Neural cell (in vitro differentiated cells): Measurements from ENCODE around the gene TXNDC15. TPM values are rescaled to one million over a fixed set of nuclear protein-coding genes. Genes with fewer than 3 reads are reported as not detected.

ENCODE experiments used
- H2AFZ ChIP-seq: fragments of 200-600, 300-800 bp; sonication (generic), shearing (Covaris generic); 2 replicates; pipeline ENCODE4 v1.6.0; 2014; ENCODE audit warnings: low read depth, mild to moderate bottlenecking, antibody characterized with exemption, low read length, moderate library complexity
- H3F3A ChIP-seq: fragments of 200-600 bp; shearing (Covaris generic); 2 replicates; pipeline ENCODE4 v1.6.1; 2016; ENCODE audit warnings: mild to moderate bottlenecking, moderate library complexity, mixed read lengths, antibody characterized with exemption, low read length; ENCODE audit not compliant: insufficient read depth, poor library complexity, severe bottlenecking
- H3K27ac ChIP-seq: fragments of 200-600, 300-800 bp; sonication (generic), shearing (Covaris generic); 2 replicates; pipeline ENCODE4 v1.5.1; 2014; ENCODE audit warnings: mild to moderate bottlenecking, low read length, moderate library complexity
- H3K27me3 ChIP-seq: fragments of 300-800, 200-600 bp; sonication (generic), shearing (Covaris generic); 2 replicates; pipeline ENCODE4 v1.6.0; 2014; ENCODE audit warnings: mild to moderate bottlenecking, low read depth, low read length, moderate library complexity; ENCODE audit not compliant: insufficient read depth
- H3K36me3 ChIP-seq: fragments of 300-800, 200-600 bp; sonication (generic), shearing (Covaris generic); 2 replicates; pipeline ENCODE4 v1.5.1; 2014; ENCODE audit warnings: mild to moderate bottlenecking, antibody characterized with exemption, low read length, moderate library complexity; ENCODE audit not compliant: insufficient read depth
- H3K4me2 ChIP-seq: fragments of 300-800, 200-600 bp; sonication (generic), shearing (Covaris generic); 2 replicates; pipeline ENCODE4 v1.6.0; 2014; ENCODE audit warnings: mild to moderate bottlenecking, low read length
- H3K4me3 ChIP-seq: fragments of 300-800, 200-600 bp; sonication (generic), shearing (Covaris generic); 2 replicates; pipeline ENCODE4 v1.5.1; 2014; ENCODE audit warnings: mild to moderate bottlenecking, low read length, moderate library complexity
- H3K79me2 ChIP-seq: fragments of 200-600 bp; shearing (Covaris generic); replicated peaks from 2 replicates; pipeline ENCODE4 v1.6.0; 2014; ENCODE audit warnings: mild to moderate bottlenecking, low read length, moderate library complexity; ENCODE audit not compliant: insufficient read depth
- H3K9ac ChIP-seq: fragments of 300-800, 200-600 bp; sonication (generic), shearing (Covaris generic); 2 replicates; pipeline ENCODE4 v1.6.1; 2016; ENCODE audit warnings: mild to moderate bottlenecking, low read length, mixed read lengths
- H3K9me2 ChIP-seq: fragments of 200-600 bp; shearing (Covaris generic); 2 replicates; pipeline ENCODE4 v1.6.1; 2016; ENCODE audit warnings: mild to moderate bottlenecking, low read length, mixed read lengths; ENCODE audit not compliant: insufficient read depth
- H3K9me3 ChIP-seq: fragments of 200-600, 300-800 bp; sonication (generic), shearing (Covaris generic); 2 replicates; pipeline ENCODE4 v1.6.1; 2016; ENCODE audit warnings: mild to moderate bottlenecking, mixed run types, low read length, moderate library complexity, mixed read lengths
- H4K20me1 ChIP-seq: fragments of 200-600 bp; shearing (Covaris generic); 2 replicates; pipeline ENCODE4 v1.6.1; 2016; ENCODE audit warnings: mild to moderate bottlenecking, mixed run types; ENCODE audit not compliant: insufficient read depth
- EP300 ChIP-seq: fragments of 450-650 bp; conservative IDR thresholded peaks from 2 replicates; pipeline ENCODE4 v1.6.1; 2014; ENCODE audit warnings: antibody characterized with exemption, mild to moderate bottlenecking, moderate library complexity; ENCODE audit not compliant: poor library complexity, severe bottlenecking
- EZH2 ChIP-seq: fragments of 200-600, 300-800 bp; shearing (Covaris generic), sonication (generic); IDR thresholded peaks from 2 replicates; pipeline ENCODE4 v1.6.1; 2014; ENCODE audit warnings: antibody characterized with exemption, low read length, borderline replicate concordance, mild to moderate bottlenecking; ENCODE audit not compliant: insufficient read depth, poor library complexity, severe bottlenecking
- MXI1 ChIP-seq: fragments of 450-650 bp; conservative IDR thresholded peaks from 2 replicates; pipeline ENCODE4 v1.6.1; 2014; ENCODE audit warnings: antibody characterized with exemption, mild to moderate bottlenecking; ENCODE audit not compliant: poor library complexity, severe bottlenecking
- POLR2AphosphoS5 ChIP-seq: IDR thresholded peaks from 2 replicates; pipeline ENCODE4 v1.6.1; 2012
- RAD21 ChIP-seq: fragments of 450-650 bp; conservative IDR thresholded peaks from 2 replicates; pipeline ENCODE4 v1.6.1; 2014; ENCODE audit warnings: antibody characterized with exemption, mild to moderate bottlenecking, moderate library complexity
- SMC3 ChIP-seq: fragments of 450-650 bp; conservative IDR thresholded peaks from 2 replicates; pipeline ENCODE4 v1.6.1; 2014; ENCODE audit warnings: antibody characterized with exemption, mild to moderate bottlenecking, moderate library complexity; ENCODE audit not compliant: poor library complexity
- TAF1 ChIP-seq: IDR thresholded peaks from 2 replicates; pipeline ENCODE4 v1.6.1; 2012; ENCODE audit warnings: low read depth
- polyA plus RNA-seq: library from polyadenylated mRNA; depleted of rRNA; stranded (reverse); fragments of >200 nt; gene quantifications from 2 replicates; pipeline ENCODE4 v1.2.3, GENCODE V29; 2014
- TF ChIP-seq, protein P1 (sequence below): fragments of 450-650 bp; IDR thresholded peaks from 2 replicates; pipeline ENCODE4 v1.5.1; 2014; ENCODE audit warnings: antibody characterized with exemption, mild to moderate bottlenecking, moderate library complexity; ENCODE audit not compliant: poor library complexity, severe bottlenecking
- TF ChIP-seq, protein P2 (sequence below): IDR thresholded peaks from 2 replicates; pipeline ENCODE4 v1.6.1; 2012; ENCODE audit warnings: borderline replicate concordance

TXNDC15 gene
- polyA plus RNA-seq, 1 donor from 2014 or later: 127 TPM

DNA sequence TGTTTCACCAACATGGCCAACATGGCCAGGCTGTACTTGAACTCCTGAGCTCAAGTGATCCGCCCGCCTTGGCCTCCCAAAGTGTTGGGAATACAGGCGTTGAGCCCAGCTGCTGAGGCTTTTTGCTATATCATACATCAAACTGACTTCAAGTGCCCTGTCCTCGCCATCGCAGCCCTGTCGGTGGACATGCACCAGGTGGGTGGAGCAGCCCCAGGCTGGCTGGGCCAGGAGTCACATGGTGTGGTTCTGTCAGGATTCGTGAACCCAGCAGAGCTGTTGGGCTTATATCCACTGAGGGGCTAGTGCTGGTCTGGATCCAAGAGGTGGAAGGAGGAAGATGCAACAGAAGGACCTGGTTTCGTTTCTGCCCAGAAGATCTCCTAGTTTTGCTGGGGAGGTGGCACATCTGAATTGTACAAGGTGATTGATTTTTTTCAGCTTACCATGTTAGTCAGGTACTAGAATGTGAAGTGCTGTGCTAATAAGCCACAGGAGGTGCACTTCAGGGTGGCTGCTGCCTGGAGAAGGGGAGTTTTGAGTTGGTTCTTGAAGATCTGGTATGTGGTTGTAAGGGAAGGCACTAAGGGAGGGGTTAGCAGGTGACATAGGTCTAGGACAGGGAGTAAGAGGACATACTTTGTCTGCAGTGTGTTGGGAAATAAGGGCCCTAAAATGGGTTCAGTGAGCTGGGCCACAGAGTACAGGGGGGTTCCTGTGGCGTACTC, 46.8 kb downstream of the TXNDC15 start:
- Histone ChIP-seq H2AFZ (no peak overlapping the region), H3K79me2 (no peaks in the 10 kb centered on the region), H3K9ac (no peak overlapping the region), H4K20me1 (no peaks in the 10 kb centered on the region), H3K9me3 (no peaks in the 10 kb centered on the region), H3F3A (no peaks in the 10 kb centered on the region), H3K9me2 (no peaks in the 10 kb centered on the region), H3K36me3 (no peaks in the 10 kb centered on the region), H3K4me2 (no peak overlapping the region), H3K27ac (no peak overlapping the region), H3K4me3 (no peak overlapping the region), H3K27me3 (no peaks in the 10 kb centered on the region)
- TF ChIP-seq RAD21 (no peak), EP300 (no peak), EZH2 (no peak), MXI1 (no peak), SMC3 (no peak), POLR2AphosphoS5 (no peak), TAF1 (no peak)
- TF ChIP-seq, protein P1, sequence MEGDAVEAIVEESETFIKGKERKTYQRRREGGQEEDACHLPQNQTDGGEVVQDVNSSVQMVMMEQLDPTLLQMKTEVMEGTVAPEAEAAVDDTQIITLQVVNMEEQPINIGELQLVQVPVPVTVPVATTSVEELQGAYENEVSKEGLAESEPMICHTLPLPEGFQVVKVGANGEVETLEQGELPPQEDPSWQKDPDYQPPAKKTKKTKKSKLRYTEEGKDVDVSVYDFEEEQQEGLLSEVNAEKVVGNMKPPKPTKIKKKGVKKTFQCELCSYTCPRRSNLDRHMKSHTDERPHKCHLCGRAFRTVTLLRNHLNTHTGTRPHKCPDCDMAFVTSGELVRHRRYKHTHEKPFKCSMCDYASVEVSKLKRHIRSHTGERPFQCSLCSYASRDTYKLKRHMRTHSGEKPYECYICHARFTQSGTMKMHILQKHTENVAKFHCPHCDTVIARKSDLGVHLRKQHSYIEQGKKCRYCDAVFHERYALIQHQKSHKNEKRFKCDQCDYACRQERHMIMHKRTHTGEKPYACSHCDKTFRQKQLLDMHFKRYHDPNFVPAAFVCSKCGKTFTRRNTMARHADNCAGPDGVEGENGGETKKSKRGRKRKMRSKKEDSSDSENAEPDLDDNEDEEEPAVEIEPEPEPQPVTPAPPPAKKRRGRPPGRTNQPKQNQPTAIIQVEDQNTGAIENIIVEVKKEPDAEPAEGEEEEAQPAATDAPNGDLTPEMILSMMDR: no peak
- TF ChIP-seq, protein P2, sequence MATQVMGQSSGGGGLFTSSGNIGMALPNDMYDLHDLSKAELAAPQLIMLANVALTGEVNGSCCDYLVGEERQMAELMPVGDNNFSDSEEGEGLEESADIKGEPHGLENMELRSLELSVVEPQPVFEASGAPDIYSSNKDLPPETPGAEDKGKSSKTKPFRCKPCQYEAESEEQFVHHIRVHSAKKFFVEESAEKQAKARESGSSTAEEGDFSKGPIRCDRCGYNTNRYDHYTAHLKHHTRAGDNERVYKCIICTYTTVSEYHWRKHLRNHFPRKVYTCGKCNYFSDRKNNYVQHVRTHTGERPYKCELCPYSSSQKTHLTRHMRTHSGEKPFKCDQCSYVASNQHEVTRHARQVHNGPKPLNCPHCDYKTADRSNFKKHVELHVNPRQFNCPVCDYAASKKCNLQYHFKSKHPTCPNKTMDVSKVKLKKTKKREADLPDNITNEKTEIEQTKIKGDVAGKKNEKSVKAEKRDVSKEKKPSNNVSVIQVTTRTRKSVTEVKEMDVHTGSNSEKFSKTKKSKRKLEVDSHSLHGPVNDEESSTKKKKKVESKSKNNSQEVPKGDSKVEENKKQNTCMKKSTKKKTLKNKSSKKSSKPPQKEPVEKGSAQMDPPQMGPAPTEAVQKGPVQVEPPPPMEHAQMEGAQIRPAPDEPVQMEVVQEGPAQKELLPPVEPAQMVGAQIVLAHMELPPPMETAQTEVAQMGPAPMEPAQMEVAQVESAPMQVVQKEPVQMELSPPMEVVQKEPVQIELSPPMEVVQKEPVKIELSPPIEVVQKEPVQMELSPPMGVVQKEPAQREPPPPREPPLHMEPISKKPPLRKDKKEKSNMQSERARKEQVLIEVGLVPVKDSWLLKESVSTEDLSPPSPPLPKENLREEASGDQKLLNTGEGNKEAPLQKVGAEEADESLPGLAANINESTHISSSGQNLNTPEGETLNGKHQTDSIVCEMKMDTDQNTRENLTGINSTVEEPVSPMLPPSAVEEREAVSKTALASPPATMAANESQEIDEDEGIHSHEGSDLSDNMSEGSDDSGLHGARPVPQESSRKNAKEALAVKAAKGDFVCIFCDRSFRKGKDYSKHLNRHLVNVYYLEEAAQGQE: no peak

DNA sequence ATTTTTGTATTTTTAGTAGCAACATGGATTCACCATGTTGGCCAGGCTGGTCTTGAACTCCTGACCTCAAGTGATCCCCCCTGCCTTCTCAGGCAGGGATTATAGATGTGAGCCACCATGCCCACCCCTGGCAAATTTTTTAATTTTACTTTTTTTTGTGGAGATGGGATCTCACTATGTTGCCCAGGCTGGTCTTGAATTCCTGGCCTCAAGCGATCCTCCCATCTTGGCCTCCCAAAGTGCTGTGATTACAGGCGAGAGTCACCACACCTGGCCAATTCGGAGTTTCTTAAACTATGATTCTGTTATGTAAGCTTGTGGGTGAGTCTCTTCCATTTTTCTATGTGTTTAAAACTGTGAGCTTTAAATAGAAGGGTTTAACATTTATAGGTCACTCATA, 58.3 kb downstream of the TXNDC15 start:
- Histone ChIP-seq H3K9ac (no peak overlapping the region), H3K36me3 (no peaks in the 10 kb centered on the region), H3K9me2 (no peaks in the 10 kb centered on the region), H3K27ac (no peak overlapping the region), H4K20me1 (no peaks in the 10 kb centered on the region), H3K27me3 (no peaks in the 10 kb centered on the region), H3K4me2 (no peak overlapping the region), H3K9me3 (no peaks in the 10 kb centered on the region), H3K4me3 (no peak overlapping the region), H3F3A (no peaks in the 10 kb centered on the region), H2AFZ (no peak overlapping the region), H3K79me2 (no peaks in the 10 kb centered on the region)
- TF ChIP-seq EZH2 (no peak), SMC3 (no peak), POLR2AphosphoS5 (no peak), MXI1 (no peak), TAF1 (no peak), EP300 (no peak), RAD21 (no peak)
- TF ChIP-seq, protein P1: no peak
- TF ChIP-seq, protein P2: no peak
